IMR-90 (cell line): ENCODE results near the gene HCK. TPM values are rescaled to one million over a fixed set of nuclear protein-coding genes. Genes with fewer than 3 reads are reported as not detected.

ENCODE experiments used
- ATAC-seq: fragments of 200-7000 bp; cut with Tn5 transposase; 2 replicates; pipeline ENCODE4 v1.9.1; 2020; ENCODE audit warnings: low read depth, mild to moderate bottlenecking, moderate library complexity
- BruUV-seq: library from RNA; stranded (reverse); fragments of 400-500 nt; replicated peaks from 2 replicates; lab custom pipeline; 2021; lab: Mats Ljungman, UMichigan
- CTCF ChIA-PET: fragments of 300-600 bp; formaldehyde crosslinking; extraction: SDS; loops from one replicate; lab custom pipeline; 2021; ENCODE audit warnings: antibody characterized with exemption; lab: Yijun Ruan, JAX
- POLR2A ChIA-PET: fragments of 300-600 bp; sonication (Branson Sonifier 250); formaldehyde crosslinking; loops from one replicate; lab custom pipeline; 2022; ENCODE audit warnings: antibody characterized with exemption; ENCODE audit not compliant: unreplicated experiment; lab: Charles Lee
- DNase-seq: peaks from one replicate; pipeline ENCODE4 v3.0.0; 2013
- H2AFZ ChIP-seq: replicated peaks from 2 replicates; pipeline ENCODE3; 2013; ENCODE audit warnings: low read length, mild to moderate bottlenecking; ENCODE audit not compliant: poor library complexity
- H2AK5ac ChIP-seq: 2 replicates; pipeline ENCODE4 v1.6.1; 2013; ENCODE audit warnings: low read depth, low read length, inconsistent platforms
- H2AK9ac ChIP-seq: replicated peaks from 2 replicates; pipeline ENCODE3; 2013; ENCODE audit warnings: mild to moderate bottlenecking, low read depth, low read length, moderate library complexity; ENCODE audit not compliant: poor library complexity
- H2BK120ac ChIP-seq: 2 replicates; pipeline ENCODE4 v1.6.1; 2013; ENCODE audit warnings: low read depth, low read length, inconsistent platforms
- H2BK15ac ChIP-seq: 3 replicates; pipeline ENCODE4 v1.6.1; 2013; ENCODE audit warnings: low read depth, low read length, inconsistent platforms
- H2BK20ac ChIP-seq: 2 replicates; pipeline ENCODE4 v1.6.1; 2013; ENCODE audit warnings: low read depth, mild to moderate bottlenecking, inconsistent platforms, low read length, moderate library complexity
- H2BK5ac ChIP-seq: 2 replicates; pipeline ENCODE4 v1.6.1; 2013; ENCODE audit warnings: mild to moderate bottlenecking, low read depth, low read length, inconsistent platforms; ENCODE audit not compliant: poor library complexity, severe bottlenecking
- H3K14ac ChIP-seq: replicated peaks from 2 replicates; pipeline ENCODE4 v1.6.1; 2013; ENCODE audit warnings: low read depth, low read length, inconsistent platforms
- H3K18ac ChIP-seq: 2 replicates; pipeline ENCODE4 v1.6.1; 2013; ENCODE audit warnings: low read depth, low read length, control low read depth
- H3K23ac ChIP-seq: 2 replicates; pipeline ENCODE4 v1.6.1; 2013; ENCODE audit warnings: low read depth, low read length, inconsistent platforms
- H3K27ac ChIP-seq: 2 replicates; pipeline ENCODE4 v1.5.1; 2013; ENCODE audit warnings: mild to moderate bottlenecking, control low read depth, low read length; ENCODE audit not compliant: insufficient read depth
- H3K27me3 ChIP-seq: 2 replicates; pipeline ENCODE4 v1.6.1; 2013; ENCODE audit warnings: low read length; ENCODE audit not compliant: control insufficient read depth, insufficient read depth
- H3K36me3 ChIP-seq: 2 replicates; pipeline ENCODE4 v1.6.1; 2013; ENCODE audit warnings: low read length, mixed read lengths; ENCODE audit not compliant: control insufficient read depth, insufficient read depth
- H3K4ac ChIP-seq: 2 replicates; pipeline ENCODE4 v1.6.1; 2013; ENCODE audit warnings: low read depth, low read length, inconsistent platforms
- H3K4me1 ChIP-seq: 2 replicates; pipeline ENCODE4 v1.6.1; 2013; ENCODE audit warnings: low read length, mixed read lengths; ENCODE audit not compliant: control insufficient read depth, insufficient read depth
- H3K4me2 ChIP-seq: 2 replicates; pipeline ENCODE4 v1.6.1; 2013; ENCODE audit warnings: low read depth, mild to moderate bottlenecking, control low read depth, low read length, moderate library complexity
- H3K4me3 ChIP-seq: 2 replicates; pipeline ENCODE4 v1.5.1; 2013; ENCODE audit warnings: low read depth, mild to moderate bottlenecking, control low read depth, low read length, moderate library complexity; ENCODE audit not compliant: insufficient read depth
- H3K56ac ChIP-seq: 2 replicates; pipeline ENCODE4 v1.6.1; 2013; ENCODE audit warnings: low read length, inconsistent platforms; ENCODE audit not compliant: insufficient read depth; ENCODE audit errors: extremely low read depth
- H3K79me1 ChIP-seq, 2 experiments: 2 replicates each; pipeline ENCODE4 v1.6.1; 2013; ENCODE audit warnings: low read length in 2 of 2, inconsistent platforms in 1 of 2, low read depth in 1 of 2
- H3K9ac ChIP-seq: 2 replicates; pipeline ENCODE4 v1.6.1; 2013; ENCODE audit warnings: low read depth, low read length, control low read depth
- H3K9me1 ChIP-seq: 2 replicates; pipeline ENCODE4 v1.6.1; 2013; ENCODE audit warnings: low read length, inconsistent platforms; ENCODE audit not compliant: insufficient read depth
- H3K9me3 ChIP-seq: 2 replicates; pipeline ENCODE4 v1.6.1; 2013; ENCODE audit warnings: low read length; ENCODE audit not compliant: control insufficient read depth, insufficient read depth
- H4K20me1 ChIP-seq: 2 replicates; pipeline ENCODE4 v1.6.1; 2013; ENCODE audit warnings: low read length, inconsistent platforms; ENCODE audit not compliant: insufficient read depth
- H4K5ac ChIP-seq: 2 replicates; pipeline ENCODE4 v1.6.1; 2013; ENCODE audit warnings: mild to moderate bottlenecking, low read depth, low read length, control low read depth
- H4K8ac ChIP-seq, 2 experiments: 2 replicates each; pipeline ENCODE4 v1.6.1; 2013; ENCODE audit warnings: low read depth in 2 of 2, low read length in 2 of 2, control low read depth in 1 of 2, inconsistent platforms in 1 of 2
- H4K91ac ChIP-seq: 2 replicates; pipeline ENCODE4 v1.6.1; 2013; ENCODE audit warnings: low read depth, low read length, inconsistent platforms; ENCODE audit not compliant: insufficient read depth
- BHLHE40 ChIP-seq: fragments of 150-350 bp; IDR thresholded peaks from 2 replicates; pipeline ENCODE4 v1.6.1; 2016; ENCODE audit warnings: mild to moderate bottlenecking, low read depth, low read length
- CEBPB ChIP-seq: IDR thresholded peaks from 2 replicates; pipeline ENCODE4 v1.6.1; 2012; ENCODE audit warnings: low read depth, low read length, improper control_type of control experiment
- CHD1 ChIP-seq: IDR thresholded peaks from 2 replicates; pipeline ENCODE4 v1.6.1; 2012; ENCODE audit warnings: low read depth, low read length, improper control_type of control experiment
- FOS ChIP-seq: fragments of 150-350 bp; IDR thresholded peaks from 2 replicates; pipeline ENCODE4 v1.6.1; 2016; ENCODE audit warnings: low read depth, low read length
- MAFK ChIP-seq: IDR thresholded peaks from 2 replicates; pipeline ENCODE4 v1.6.1; 2012; ENCODE audit warnings: low read depth, low read length, improper control_type of control experiment
- MAZ ChIP-seq: IDR thresholded peaks from 2 replicates; pipeline ENCODE4 v1.6.1; 2012; ENCODE audit warnings: low read depth, mild to moderate bottlenecking, low read length, improper control_type of control experiment, moderate library complexity, borderline replicate concordance
- MXI1 ChIP-seq: IDR thresholded peaks from 2 replicates; pipeline ENCODE4 v1.6.1; 2012; ENCODE audit warnings: low read depth, mild to moderate bottlenecking, low read length, moderate library complexity, borderline replicate concordance
- NFE2L2 ChIP-seq: fragments of 150-350 bp; IDR thresholded peaks from 2 replicates; pipeline ENCODE4 v1.6.1; 2016; ENCODE audit warnings: low read depth, mild to moderate bottlenecking, low read length
- POLR2A ChIP-seq: IDR thresholded peaks from 2 replicates; pipeline ENCODE4 v1.6.1; 2012; ENCODE audit warnings: mild to moderate bottlenecking, low read depth, low read length
- RAD21 ChIP-seq: IDR thresholded peaks from 2 replicates; pipeline ENCODE4 v1.6.1; 2012; ENCODE audit warnings: low read length, improper control_type of control experiment
- RCOR1 ChIP-seq: IDR thresholded peaks from 2 replicates; pipeline ENCODE4 v1.6.1; 2012; ENCODE audit warnings: mild to moderate bottlenecking, low read length, improper control_type of control experiment; ENCODE audit not compliant: insufficient replicate concordance
- RFX5 ChIP-seq: IDR thresholded peaks from 2 replicates; pipeline ENCODE4 v1.8.0; 2012; ENCODE audit warnings: low read depth, mild to moderate bottlenecking, low read length, moderate library complexity
- SMC3 ChIP-seq: fragments of 150-350 bp; IDR thresholded peaks from 2 replicates; pipeline ENCODE4 v1.6.1; 2016; ENCODE audit warnings: low read depth, mild to moderate bottlenecking, antibody characterized with exemption, low read length, moderate library complexity
- USF2 ChIP-seq: fragments of 150-350 bp; IDR thresholded peaks from 2 replicates; pipeline ENCODE4 v1.6.1; 2017; ENCODE audit warnings: mild to moderate bottlenecking, antibody characterized with exemption, low read length, low read depth
- dilution Hi-C: fragments of 300-500 bp; cut with HindIII; formaldehyde crosslinking; loops from one replicate; pipeline ENCODE4 v1.14.3; 2018; ENCODE audit warnings: low sequenced_read_pairs; ENCODE audit not compliant: unreplicated experiment
- in situ Hi-C: fragments of 300-500 bp; cut with MboI; formaldehyde crosslinking; loops from 3 replicates; pipeline ENCODE4 v1.14.3; 2019; ENCODE audit warnings: low sequenced_read_pairs, inconsistent platforms, mixed read lengths
- intact Hi-C: fragments of 100-400 bp; cut with micrococcal nuclease; formaldehyde crosslinking; loops from 2 replicates; pipeline ENCODE4 v1.10.0; 2022
- polyA plus RNA-seq, 3 experiments: library from polyadenylated mRNA; depleted of rRNA; stranded (reverse); fragments of >200 nt; gene quantifications; 2 replicates each; pipeline ENCODE4 v1.2.3, GENCODE V29; 2012; ENCODE audit warnings: low replicate concordance in 1 of 3
- total RNA-seq: library from RNA; depleted of rRNA; stranded (reverse); fragments of >200 nt; gene quantifications from 2 replicates; pipeline ENCODE4 v1.2.3, GENCODE V29; 2012
- TF ChIP-seq, protein P1 (sequence below): conservative IDR thresholded peaks from 2 replicates; pipeline ENCODE4 v1.5.1; 2012; ENCODE audit warnings: mild to moderate bottlenecking, low read depth, low read length, improper control_type of control experiment
- TF ChIP-seq, protein P2 (sequence below): fragments of 150-350 bp; IDR thresholded peaks from 2 replicates; pipeline ENCODE4 v1.6.1; 2016; ENCODE audit warnings: low read depth, mild to moderate bottlenecking, low read length, moderate library complexity, borderline replicate concordance

HCK gene
- total and polyA plus RNA-seq, 2 of the 4 experiments (the other 2 are of a cell fraction): not detected

DNA sequence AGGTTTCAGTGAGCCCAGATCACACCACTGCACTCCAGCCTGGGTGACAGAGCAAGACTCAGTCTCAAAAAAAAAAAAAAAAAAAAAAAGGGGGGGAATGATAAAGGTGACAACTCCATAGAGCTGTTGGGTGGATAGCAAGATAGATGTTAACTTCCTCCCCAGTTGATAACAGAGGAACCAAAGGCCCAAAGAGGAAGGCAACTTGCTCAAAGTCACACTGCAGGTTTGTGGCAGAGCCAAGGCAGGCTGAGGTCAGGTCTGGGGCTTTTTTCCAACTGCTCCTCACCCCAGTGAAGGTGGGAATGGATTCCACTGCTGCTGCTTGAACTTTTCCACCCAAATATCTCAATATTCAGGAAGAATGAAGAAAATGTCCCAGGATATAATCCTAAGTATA lies 26.7 kb downstream of the HCK start:
- Histone ChIP-seq H3K9me3 (no peaks in the 10 kb centered on the region), H2BK5ac (no peak overlapping the region), H2BK20ac (no peak overlapping the region), H3K79me1 (no peaks in the 10 kb centered on the region), H3K4me3 (no peak overlapping the region), H3K27ac (no peak overlapping the region), H3K23ac (no peak overlapping the region), H3K36me3 (no peaks in the 10 kb centered on the region), H2BK120ac (no peak overlapping the region), H2AFZ (no peak overlapping the region), H3K9me1 (no peaks in the 10 kb centered on the region), H2AK9ac (no peak overlapping the region), H2AK5ac (no peak overlapping the region), H3K56ac (no peak overlapping the region), H3K27me3 (peaks cover 76% of the 10 kb centered on the region), H4K8ac (no peak overlapping the region), H4K5ac (no peak overlapping the region), H3K14ac (no peak overlapping the region), H3K4me1 (no peaks in the 10 kb centered on the region), H4K20me1 (no peaks in the 10 kb centered on the region), H2BK15ac (no peak overlapping the region), H4K91ac (no peak overlapping the region), H3K18ac (no peak overlapping the region), H3K4me2 (no peak overlapping the region), H3K9ac (no peak overlapping the region), H3K4ac (no peak overlapping the region)
- DNase-seq (no peak), ATAC-seq (no peak)
- in situ Hi-C loops: no loop called here
- dilution Hi-C loops: no loop called here
- ChIA-PET CTCF (no interaction called here), POLR2A (no interaction called here)
- BruUV-seq: no TSS peak
- TF ChIP-seq CEBPB: no peak
- TF ChIP-seq CHD1: no peak
- TF ChIP-seq RAD21: no peak
- no peak for TF ChIP-seq MAZ
- TF ChIP-seq, protein P1, sequence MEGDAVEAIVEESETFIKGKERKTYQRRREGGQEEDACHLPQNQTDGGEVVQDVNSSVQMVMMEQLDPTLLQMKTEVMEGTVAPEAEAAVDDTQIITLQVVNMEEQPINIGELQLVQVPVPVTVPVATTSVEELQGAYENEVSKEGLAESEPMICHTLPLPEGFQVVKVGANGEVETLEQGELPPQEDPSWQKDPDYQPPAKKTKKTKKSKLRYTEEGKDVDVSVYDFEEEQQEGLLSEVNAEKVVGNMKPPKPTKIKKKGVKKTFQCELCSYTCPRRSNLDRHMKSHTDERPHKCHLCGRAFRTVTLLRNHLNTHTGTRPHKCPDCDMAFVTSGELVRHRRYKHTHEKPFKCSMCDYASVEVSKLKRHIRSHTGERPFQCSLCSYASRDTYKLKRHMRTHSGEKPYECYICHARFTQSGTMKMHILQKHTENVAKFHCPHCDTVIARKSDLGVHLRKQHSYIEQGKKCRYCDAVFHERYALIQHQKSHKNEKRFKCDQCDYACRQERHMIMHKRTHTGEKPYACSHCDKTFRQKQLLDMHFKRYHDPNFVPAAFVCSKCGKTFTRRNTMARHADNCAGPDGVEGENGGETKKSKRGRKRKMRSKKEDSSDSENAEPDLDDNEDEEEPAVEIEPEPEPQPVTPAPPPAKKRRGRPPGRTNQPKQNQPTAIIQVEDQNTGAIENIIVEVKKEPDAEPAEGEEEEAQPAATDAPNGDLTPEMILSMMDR: no peak
- no peak for TF ChIP-seq RFX5
- TF ChIP-seq NFE2L2: no peak
- TF ChIP-seq FOS: no peak
- no peak for TF ChIP-seq SMC3
- no peak for TF ChIP-seq MXI1
- no peak for TF ChIP-seq USF2
- no peak for TF ChIP-seq POLR2A
- TF ChIP-seq, protein P2, sequence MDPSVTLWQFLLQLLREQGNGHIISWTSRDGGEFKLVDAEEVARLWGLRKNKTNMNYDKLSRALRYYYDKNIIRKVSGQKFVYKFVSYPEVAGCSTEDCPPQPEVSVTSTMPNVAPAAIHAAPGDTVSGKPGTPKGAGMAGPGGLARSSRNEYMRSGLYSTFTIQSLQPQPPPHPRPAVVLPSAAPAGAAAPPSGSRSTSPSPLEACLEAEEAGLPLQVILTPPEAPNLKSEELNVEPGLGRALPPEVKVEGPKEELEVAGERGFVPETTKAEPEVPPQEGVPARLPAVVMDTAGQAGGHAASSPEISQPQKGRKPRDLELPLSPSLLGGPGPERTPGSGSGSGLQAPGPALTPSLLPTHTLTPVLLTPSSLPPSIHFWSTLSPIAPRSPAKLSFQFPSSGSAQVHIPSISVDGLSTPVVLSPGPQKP: no peak
- no peak for TF ChIP-seq MAFK
- no peak for TF ChIP-seq RCOR1
- no peak for TF ChIP-seq BHLHE40
- intact Hi-C loops: no loop called here
